ENCODE measurements around the gene CUX1. TPM values are rescaled to one million over a fixed set of nuclear protein-coding genes. Genes with fewer than 3 reads are reported as not detected.

The CUX1 gene
- total RNA-seq, 1 experiment from 2014 or later: 54.8 TPM

DNA sequence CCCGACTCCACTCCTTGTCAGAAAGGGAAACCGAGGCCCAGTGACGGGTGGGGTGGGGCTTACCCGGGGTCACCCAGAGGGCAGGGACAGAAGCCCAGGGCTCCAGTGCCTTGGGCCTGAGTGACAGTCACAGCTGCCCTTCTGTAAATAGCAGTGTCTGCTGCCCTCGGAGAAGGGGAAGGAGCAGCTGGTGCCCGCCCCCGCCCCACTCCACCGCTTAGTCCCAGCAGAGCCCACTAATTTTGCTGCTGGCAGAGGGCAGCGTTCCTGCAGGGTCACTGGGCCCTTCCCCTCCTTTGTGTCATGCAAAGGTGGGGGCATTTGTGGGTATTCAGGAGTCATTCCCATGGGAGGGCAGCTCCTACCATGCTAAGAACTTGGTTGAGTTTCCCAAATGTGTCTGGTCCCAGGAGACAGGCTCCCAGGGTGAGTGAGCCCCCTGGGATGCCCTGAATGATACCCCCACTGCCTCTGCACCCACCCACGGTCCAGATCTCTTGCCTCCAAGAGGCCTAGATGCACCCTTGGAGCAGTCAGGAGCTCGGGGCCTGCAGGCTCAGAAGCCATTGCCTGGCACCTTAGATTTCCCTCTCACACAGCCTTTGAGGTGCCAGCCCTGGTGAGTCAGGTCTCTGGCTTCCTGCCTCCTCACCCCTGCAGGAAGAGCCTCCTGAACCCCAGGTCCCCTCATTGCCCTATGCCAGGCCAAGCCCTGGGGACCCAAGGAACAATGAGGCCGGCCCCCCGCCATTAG lies 486.4 kb downstream of the CUX1 start:
- BruUV-seq (replicated peaks): no TSS peak
- CTCF ChIA-PET: interaction anchor here (0.7 kb wide), 1 partner anchor 9 kb away, joined by 3 read pairs; no protein-coding TSS in a partner anchor
- intact Hi-C loops (cut with micrococcal nuclease; ENCODE audit: unreplicated experiment): no loop called here
- TF ChIP-seq CTCF (IDR thresholded peaks at IDR 0.05; ENCODE audit: unreplicated experiment): no peak
- no peaks in the 10 kb centered on the region for H3K9me3 Mint-ChIP-seq (ENCODE audit: low read depth, unreplicated experiment)
- no peak for DNase-seq
- no peaks in the 10 kb centered on the region for H3K4me1 Mint-ChIP-seq (ENCODE audit: low read depth, unreplicated experiment)
- no peaks in the 10 kb centered on the region for H3K27me3 Mint-ChIP-seq (ENCODE audit: unreplicated experiment)
- H3K4me3 Mint-ChIP-seq (ENCODE audit: low read depth, unreplicated experiment): no peak overlapping the region
- H3K27ac Mint-ChIP-seq (ENCODE audit: unreplicated experiment): no peak overlapping the region
- no peaks in the 10 kb centered on the region for H3K36me3 Mint-ChIP-seq (ENCODE audit: insufficient read depth, unreplicated experiment)

DNA sequence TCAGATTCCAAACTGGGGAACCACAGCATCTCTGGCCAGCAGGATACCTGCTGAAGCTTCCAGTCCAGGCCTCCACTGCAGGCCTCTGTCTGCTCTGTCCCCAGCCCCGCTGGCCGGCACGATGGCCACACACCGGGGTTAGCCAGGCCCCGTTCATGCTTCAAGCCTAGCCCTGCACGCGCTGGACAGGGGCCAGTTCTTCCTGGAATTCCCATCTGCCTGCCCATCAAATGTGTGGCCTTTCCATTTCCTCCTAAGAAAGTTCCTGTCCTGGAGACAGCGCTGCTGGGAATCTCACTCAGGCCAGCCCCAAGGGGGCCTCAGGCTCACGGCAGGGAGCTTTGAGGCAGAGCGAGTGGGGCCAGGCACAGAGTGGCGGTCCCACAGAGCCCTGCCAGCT lies 487.2 kb downstream of the CUX1 start:
- no peaks in the 10 kb centered on the region for H3K4me1 Mint-ChIP-seq (ENCODE audit: low read depth, unreplicated experiment)
- no peaks in the 10 kb centered on the region for H3K36me3 Mint-ChIP-seq (ENCODE audit: insufficient read depth, unreplicated experiment)
- BruUV-seq (replicated peaks): no TSS peak
- intact Hi-C loops (cut with micrococcal nuclease; ENCODE audit: unreplicated experiment): no loop called here
- CTCF ChIA-PET: no interaction called here
- no peak overlapping the region for H3K27ac Mint-ChIP-seq (ENCODE audit: unreplicated experiment)
- DNase-seq: no peak
- H3K27me3 Mint-ChIP-seq (ENCODE audit: unreplicated experiment): no peaks in the 10 kb centered on the region
- H3K9me3 Mint-ChIP-seq (ENCODE audit: low read depth, unreplicated experiment): no peaks in the 10 kb centered on the region
- no peak for TF ChIP-seq CTCF (IDR thresholded peaks at IDR 0.05; ENCODE audit: unreplicated experiment)
- no peak overlapping the region for H3K4me3 Mint-ChIP-seq (ENCODE audit: low read depth, unreplicated experiment)

GRCh38 chr7:102305414-102306268 lies 488.2 kb downstream of the CUX1 start:
- Mint-ChIP-seq H3K36me3 (ENCODE audit: insufficient read depth, unreplicated experiment) (no peaks in the 10 kb centered on the region), H3K27ac (ENCODE audit: unreplicated experiment) (no peak overlapping the region), H3K9me3 (ENCODE audit: low read depth, unreplicated experiment) (no peaks in the 10 kb centered on the region), H3K27me3 (ENCODE audit: unreplicated experiment) (no peaks in the 10 kb centered on the region), H3K4me3 (ENCODE audit: low read depth, unreplicated experiment) (no peak overlapping the region), H3K4me1 (ENCODE audit: low read depth, unreplicated experiment) (no peaks in the 10 kb centered on the region)
- intact Hi-C loops (cut with micrococcal nuclease; ENCODE audit: unreplicated experiment): no loop called here
- TF ChIP-seq CTCF (IDR thresholded peaks at IDR 0.05; ENCODE audit: unreplicated experiment): no peak
- CTCF ChIA-PET: interaction anchor here (0.6 kb wide), 2 partner anchors 427 to 526 kb away, joined by 3 to 7 read pairs; no protein-coding TSS in a partner anchor
- no peak for DNase-seq
- no TSS peak for BruUV-seq (replicated peaks)

- Mint-ChIP-seq H3K4me3 (ENCODE audit: low read depth, unreplicated experiment) (no peak overlapping the region), H3K27me3 (ENCODE audit: unreplicated experiment) (no peaks in the 10 kb centered on the region), H3K4me1 (ENCODE audit: low read depth, unreplicated experiment) (peaks cover under 1% of the 10 kb centered on the region), H3K36me3 (ENCODE audit: insufficient read depth, unreplicated experiment) (no peaks in the 10 kb centered on the region), H3K27ac (ENCODE audit: unreplicated experiment) (no peak overlapping the region), H3K9me3 (ENCODE audit: low read depth, unreplicated experiment) (no peaks in the 10 kb centered on the region)
- no TSS peak for BruUV-seq (replicated peaks)
- intact Hi-C loops (cut with micrococcal nuclease; ENCODE audit: unreplicated experiment): no loop called here
- DNase-seq: no peak
- TF ChIP-seq CTCF (IDR thresholded peaks at IDR 0.05; ENCODE audit: unreplicated experiment): no peak
- CTCF ChIA-PET: no interaction called here
Observed at GRCh38 chr7:102306916-102307677, 489.7 kb downstream of the CUX1 start.
